Measurements from ENCODE around the gene PCDHA5.

PCDHA5 gene

DNA sequence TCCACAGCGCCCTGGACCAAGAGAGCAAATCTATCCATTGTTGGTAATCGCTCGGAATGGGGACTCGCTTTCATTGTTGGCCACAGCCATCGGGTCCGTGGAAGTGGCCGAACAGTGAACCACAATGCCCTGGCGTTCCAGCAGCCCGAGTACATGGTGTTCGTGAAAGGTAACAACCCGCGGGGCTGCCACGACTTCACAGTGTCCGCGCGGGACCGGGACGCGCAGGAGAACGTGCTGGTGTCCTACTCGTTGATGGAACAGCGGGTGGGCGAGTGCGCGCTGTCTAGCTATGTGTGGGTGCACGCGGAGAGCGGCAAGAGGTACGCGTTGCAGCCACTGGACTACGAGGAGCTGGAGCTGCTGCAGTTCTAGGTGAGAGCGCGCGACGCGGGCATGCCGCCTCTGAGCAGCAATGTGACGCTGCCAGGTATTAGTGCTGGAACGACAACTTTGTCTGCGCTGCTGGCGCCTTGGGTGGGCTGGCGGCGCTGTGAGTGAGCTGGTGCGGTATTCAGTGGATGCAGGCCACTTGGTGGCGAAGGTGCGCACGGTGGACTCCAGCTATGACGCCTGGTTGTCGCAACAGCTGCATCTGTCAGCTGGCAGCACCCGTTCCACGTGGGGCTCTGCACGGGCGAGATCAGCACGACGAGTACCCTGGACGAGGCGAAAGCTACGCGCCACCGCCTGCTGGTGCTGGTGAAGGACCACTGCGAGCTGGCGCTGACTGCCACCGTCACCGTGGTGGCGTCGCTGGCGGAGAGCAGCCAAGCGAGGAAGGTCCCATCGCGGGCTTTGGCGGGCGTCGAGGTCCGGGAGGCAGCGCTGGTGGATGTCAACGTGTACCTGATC, 41.3 kb downstream of the PCDHA5 start:
- DNase-seq (ENCODE audit: low spot score): no peak

DNA sequence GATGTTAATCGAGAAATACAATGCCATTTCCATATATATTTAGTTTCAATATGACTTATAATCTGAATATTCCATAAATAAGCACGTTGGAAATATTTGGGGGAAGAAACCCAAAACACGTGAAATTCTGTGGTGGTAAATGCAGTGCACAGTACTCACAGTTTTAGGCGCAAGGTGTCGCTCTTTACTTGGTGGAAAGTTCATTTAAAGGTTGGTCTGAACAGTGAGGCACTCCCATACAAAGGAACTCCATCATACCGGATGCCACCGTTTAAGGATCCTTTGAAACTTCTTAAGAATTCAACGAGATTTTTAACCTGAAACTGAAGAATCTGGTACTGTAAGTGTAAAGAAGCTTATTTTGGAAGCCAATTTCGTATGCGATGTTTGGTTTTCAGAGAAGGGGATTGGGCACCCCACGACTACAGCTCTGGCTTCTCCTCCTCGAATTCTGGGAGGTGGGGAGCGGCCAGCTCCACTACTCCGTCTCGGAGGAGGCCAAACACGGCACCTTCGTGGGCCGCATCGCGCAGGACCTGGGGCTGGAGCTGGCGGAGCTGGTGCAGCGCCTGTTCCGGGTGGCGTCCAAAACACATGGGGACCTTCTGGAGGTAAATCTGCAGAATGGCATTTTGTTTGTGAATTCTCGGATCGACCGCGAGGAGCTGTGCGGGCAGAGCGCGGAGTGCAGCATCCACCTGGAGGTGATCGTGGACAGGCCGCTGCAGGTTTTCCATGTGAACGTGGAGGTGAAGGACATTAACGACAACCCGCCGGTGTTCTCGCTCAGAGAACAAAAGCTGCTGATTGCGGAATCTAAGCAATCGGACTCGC, 47.5 kb downstream of the PCDHA5 start, which contains the start of gene PCDHA11:
Gene PCDHA11 (plus strand): TSS at position 237 of the 834 bp plus-strand sequence. CDS start 147 bp downstream, at position 384.
- peak; percentile 33 for DNase-seq (ENCODE audit: low spot score)

DNA sequence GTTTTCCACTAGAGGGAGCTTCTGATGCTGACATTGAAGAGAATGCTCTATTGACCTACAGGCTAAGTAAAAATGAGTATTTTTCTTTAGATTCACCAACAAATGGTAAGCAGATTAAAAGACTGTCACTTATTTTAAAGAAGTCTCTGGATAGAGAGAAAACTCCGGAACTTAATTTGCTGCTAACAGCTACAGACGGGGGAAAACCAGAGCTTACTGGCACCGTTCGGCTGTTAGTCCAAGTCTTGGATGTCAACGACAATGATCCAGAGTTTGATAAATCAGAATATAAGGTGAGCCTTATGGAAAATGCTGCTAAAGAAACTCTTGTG, 48.1 kb downstream of the PCDHA5 start:
- DNase-seq (ENCODE audit: low spot score): peak; percentile 37

DNA sequence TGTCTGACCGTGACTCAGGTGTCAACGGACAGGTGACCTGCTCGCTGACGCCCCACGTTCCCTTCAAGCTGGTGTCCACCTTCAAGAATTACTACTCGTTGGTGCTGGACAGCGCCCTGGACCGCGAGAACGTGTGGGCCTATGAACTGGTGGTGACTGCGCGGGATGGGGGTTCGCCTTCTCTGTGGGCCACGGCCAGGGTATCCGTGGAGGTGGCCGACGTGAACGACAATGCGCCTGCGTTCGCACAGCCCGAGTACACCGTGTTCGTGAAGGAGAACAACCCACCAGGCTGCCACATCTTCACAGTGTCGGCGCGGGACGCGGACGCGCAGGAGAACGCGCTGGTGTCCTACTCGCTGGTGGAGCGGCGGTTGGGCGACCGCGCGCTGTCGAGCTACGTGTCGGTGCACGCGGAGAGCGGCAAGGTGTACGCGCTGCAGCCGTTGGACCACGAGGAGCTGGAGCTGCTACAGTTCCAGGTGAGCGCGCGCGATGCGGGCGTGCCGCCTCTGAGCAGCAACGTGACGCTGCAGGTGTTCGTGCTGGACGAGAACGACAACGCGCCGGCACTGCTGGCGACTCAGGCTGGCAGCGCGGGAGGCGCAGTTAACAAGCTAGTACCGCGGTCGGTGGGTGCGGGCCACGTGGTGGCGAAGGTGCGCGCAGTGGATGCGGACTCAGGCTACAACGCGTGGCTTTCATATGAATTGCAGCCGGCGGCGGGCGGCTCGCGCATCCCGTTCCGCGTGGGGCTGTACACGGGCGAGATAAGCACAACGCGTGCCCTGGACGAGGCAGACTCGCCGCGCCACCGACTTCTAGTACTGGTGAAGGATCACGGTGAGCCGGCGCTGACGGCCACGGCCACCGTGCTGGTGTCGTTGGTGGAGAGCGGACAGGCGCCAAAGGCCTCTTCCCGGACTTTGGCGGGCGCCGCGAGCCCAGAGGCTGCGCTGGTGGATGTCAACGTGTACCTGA, 49.1 kb downstream of the PCDHA5 start:
- no peak for DNase-seq (ENCODE audit: low spot score)

Measured in globus pallidus (tissue), 1 donor.